NCI-H2196 (cell line): ENCODE measurements around the gene TAPBP.
"Not testable (repeated sequence)": the region's sequence is repeated elsewhere in the genome, so short reads cannot be mapped to it uniquely, and the experiment has no call there.

Experiments used
- DNase-seq: peaks from one replicate; lab custom pipeline; 2025; ENCODE audit not compliant: unreplicated experiment; lab: John Stamatoyannopoulos, UW

TAPBP gene

GRCh38 chr6:33277663-33278391 is 36.1 kb downstream of the TAPBP start:
- no peak for DNase-seq

- peak; percentile 75 for DNase-seq
These were observed 36.8 kb downstream of the TAPBP start, which contains the start of gene B3GALT4 for GRCh38 chr6:33276864-33277662. Gene B3GALT4, plus strand, starts transcription at chr6:33277123. Its CDS starts 297 bp downstream, at chr6:33277420.

GRCh38 chr6:33276581-33276863 is 37.4 kb downstream of the TAPBP start:
- DNase-seq, result no peak

DNA sequence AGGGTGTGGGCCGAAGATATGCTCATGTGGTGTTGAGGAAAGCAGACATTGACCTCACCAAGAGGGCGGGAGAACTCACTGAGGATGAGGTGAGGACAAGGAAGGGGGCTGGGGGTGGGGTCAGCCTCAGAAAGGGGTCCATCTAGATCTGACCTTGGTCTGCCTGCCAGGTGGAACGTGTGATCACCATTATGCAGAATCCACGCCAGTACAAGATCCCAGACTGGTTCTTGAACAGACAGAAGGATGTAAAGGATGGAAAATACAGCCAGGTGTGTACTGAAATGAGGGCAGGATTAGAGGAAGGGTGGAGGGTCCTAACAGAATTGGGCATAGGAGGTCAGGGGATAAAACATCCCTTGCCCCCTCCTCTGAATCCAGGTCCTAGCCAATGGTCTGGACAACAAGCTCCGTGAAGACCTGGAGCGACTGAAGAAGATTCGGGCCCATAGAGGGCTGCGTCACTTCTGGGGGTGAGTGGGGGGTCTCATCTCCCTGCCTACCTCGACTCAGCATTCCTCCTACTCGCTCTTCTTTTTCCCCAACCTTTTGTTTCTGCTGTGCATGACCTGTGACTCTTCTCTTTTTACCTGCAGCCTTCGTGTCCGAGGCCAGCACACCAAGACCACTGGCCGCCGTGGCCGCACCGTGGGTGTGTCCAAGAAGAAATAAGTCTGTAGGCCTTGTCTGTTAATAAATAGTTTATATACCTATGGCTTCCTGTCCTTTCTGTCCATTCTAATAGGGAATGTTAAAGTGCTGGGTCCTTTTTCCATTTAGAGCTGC is 37.9 kb downstream of the TAPBP start:
- not testable (repeated sequence) for DNase-seq

- no peak for DNase-seq
These were observed 39.7 kb downstream of the TAPBP start for GRCh38 chr6:33273924-33274902.

- DNase-seq, result no peak
These were observed 40.6 kb downstream of the TAPBP start for GRCh38 chr6:33273129-33273923.

DNA sequence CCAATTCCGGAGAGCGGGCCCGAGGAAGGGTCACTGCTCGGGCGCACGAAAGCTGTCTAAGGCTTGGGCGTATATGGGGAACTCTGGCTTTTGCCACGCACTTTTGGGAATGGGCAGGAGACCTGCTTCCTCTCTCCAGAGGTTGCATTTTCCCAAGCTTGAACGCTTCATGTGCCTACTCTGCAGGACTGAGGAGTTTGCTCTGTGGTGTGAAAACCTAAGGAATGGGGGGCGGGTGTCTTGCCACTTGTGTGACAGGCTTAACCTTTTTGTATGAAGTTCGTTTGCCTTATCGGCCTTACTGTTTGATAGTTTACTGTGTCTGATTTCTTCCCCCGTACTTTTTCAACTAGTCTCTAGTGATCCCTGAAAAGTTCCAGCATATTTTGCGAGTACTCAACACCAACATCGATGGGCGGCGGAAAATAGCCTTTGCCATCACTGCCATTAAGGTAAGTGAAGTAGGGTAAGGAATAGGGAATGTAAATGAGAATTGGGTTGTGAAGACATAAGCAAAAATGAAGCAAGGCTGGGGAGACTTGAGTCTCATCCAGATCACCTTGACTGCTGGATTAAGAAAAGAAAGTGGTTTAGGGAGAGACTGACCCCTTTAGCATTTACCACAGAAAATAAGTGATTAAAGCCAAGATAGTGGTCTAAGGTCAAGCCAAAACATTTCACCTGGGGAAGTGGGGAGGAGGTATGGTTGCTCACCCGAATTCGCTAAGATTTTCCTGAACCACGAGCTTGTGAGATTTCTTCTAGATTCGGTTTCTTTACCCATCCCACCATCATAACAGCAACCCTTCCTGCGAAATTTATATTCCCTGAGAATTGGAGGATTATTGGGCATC is 41.4 kb downstream of the TAPBP start:
- no peak for DNase-seq

- peak; percentile 99 for DNase-seq
These were observed 42.2 kb downstream of the TAPBP start, which contains the start of the genes RPS18 and VPS52 for GRCh38 chr6:33271468-33272274. Gene RPS18, plus strand, starts transcription at chr6:33272075. Its CDS starts 45 bp downstream, at chr6:33272120. Gene VPS52, minus strand, starts transcription at chr6:33271876. Its CDS starts 201 bp downstream, at chr6:33271675.

- no peak for DNase-seq
These were observed 42.8 kb downstream of the TAPBP start for GRCh38 chr6:33271117-33271467.

- no peak for DNase-seq
These were observed 49.9 kb downstream of the TAPBP start for GRCh38 chr6:33264015-33264414.

GRCh38 chr6:33262490-33262889 is 51.4 kb downstream of the TAPBP start:
- DNase-seq, result not testable (repeated sequence)

DNA sequence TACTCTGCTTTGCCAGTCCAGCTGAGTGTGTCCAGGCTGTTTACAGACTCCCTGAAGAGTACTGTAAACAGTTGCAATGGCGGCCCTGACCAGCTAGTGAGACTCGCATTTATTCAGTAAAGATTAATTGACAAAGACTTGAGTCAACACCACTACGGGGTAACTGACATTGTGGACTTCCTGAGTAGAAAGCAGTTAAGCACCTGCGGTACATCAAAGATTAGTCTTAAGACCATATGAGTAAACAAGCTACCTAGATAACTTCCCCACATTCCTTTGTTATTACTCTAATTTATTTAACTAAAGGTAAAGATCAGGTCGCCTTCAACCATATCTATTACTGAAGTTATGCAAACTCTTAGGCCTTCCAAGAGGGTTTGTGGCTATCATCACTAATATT is 54.8 kb downstream of the TAPBP start:
- no peak for DNase-seq

GRCh38 chr6:33254591-33254990 is 59.3 kb downstream of the TAPBP start:
- no peak for DNase-seq

DNA sequence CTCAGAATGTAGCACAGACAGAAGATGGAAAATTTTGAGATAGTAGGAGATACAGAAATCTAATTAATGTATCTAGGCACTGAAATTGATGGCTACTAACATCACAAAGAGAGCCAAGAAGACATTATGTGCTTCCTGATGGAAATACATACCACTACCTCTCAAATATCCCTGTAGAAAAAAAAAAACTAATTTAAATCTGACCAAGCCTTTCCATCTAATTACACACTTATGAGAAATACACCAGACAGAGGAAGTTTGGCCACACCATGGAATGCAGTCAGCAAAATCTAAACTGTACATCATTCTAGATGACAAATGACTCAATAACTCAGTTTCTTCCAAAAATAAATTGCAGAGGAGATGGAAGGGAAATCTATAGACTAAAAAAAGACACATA is 61.1 kb downstream of the TAPBP start:
- DNase-seq, result no peak

- DNase-seq, result no peak
These were observed 62.4 kb downstream of the TAPBP start for GRCh38 chr6:33251395-33252012.

DNA sequence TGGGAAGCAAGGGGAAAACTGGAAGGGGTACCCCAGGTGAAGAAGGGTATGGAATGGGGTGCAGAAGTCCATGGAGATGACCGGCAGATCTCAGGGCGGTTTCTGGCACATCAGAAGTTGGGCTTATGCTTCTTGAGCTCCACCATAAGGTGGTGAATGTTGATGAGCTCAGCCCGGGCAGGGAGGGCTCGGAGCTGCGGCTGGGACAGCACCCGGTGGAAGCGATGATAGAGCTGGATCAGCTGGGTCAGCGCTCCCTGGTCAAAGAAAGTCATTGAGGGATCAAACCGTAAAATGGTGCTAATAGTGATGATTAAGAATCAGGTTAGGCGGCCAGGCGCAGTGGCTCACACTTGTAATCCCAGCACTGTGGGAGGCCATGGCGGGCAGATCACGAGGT is 63.1 kb downstream of the TAPBP start:
- DNase-seq, result no peak
